ENCODE results near the gene BCL2L12. TPM values are rescaled to one million over a fixed set of nuclear protein-coding genes. Genes with fewer than 3 reads are reported as not detected.

BCL2L12 gene
- total and polyA plus RNA-seq, 2 experiments from 2014 or later: 41.3 to 59.4 TPM

DNA sequence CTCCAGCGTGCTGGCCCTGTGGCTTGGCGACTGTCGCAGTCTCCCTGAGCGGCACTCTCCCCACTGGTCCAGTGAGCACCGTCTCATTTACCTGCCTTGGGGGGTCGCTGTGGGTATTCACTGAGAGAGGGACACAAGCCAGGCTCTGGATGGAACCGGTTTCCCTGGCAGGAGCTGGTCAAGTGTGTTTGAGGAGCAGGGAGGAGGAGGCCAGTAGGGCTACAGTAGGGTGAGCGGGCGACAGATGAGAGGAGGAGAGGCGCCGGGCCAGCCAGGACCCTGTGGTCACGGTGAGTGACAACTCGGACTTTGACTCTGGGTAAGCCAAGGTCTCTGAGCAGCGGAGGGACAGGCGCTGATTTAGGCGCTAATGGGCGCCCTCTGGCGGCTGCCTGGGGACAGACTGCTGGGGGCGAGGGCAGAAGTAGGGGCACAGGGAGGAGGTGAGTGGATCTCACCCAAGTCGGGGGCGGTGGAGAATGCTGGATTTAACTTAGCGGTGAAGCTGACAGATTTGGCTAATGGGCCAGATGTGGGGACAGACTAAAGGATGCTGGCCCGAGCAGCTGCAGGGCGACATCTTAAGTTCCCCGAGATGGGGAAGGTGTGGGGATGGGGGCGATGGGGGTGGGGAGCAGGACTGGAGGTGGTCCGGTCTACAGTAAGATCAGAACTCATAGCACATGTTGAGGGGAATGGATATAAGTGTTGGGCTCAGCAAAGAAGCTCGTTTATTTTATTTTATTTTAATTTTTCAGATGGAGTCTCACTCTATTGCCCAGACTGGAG is 6.6 kb downstream of the BCL2L12 start:
- peak overlapping the region; percentile 66 for H3K27ac ChIP-seq
- H3K4me3 ChIP-seq: no peak overlapping the region

DNA sequence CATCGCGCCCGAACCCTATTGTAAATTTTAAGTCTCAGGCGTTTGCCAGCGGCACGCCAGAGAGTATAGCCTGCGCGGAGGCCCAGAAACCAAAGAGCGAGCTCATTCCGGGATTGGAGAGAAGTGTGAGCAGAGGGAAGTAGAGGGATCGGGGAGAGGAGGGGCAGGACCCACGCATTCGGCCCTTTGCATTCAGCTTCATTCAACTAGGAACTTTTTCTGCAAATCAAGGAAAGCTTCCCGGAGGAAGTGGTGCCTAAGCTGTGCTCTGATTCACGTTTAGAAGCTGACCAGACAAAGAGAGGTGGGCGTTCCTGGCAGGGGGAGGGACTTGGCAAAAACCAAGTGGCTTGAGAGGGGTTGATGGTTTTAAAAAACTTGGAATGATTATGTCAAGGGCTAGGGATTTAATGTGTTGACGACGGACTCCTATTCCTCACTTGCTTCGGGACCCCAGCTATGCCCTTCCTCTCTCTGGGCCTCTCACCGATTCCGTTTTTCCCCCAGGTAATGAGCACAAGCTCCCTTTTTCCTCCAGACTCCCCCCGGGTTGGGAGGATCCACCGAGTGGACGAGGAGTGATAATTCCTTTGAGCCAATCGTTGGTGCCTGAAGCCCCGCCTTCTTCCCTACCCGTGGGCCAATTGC is 10.5 kb downstream of the BCL2L12 start:
- peak; percentile 88 to 97 for DNase-seq (ENCODE audit: low read depth in 1 of 2, low spot score in 1 of 2)
- Histone ChIP-seq H3K4me3 (peak overlapping the region; percentile 37), H3K4me1 (ENCODE audit: low read depth) (peaks cover 10% of the 10 kb centered on the region), H3K36me3 (peaks cover 4% of the 10 kb centered on the region), H3K27me3 (no peaks in the 10 kb centered on the region), H3K27ac (peak overlapping the region; percentile 100), H3K9me3 (ENCODE audit: low read depth) (no peaks in the 10 kb centered on the region)
- TF ChIP-seq, protein P1, sequence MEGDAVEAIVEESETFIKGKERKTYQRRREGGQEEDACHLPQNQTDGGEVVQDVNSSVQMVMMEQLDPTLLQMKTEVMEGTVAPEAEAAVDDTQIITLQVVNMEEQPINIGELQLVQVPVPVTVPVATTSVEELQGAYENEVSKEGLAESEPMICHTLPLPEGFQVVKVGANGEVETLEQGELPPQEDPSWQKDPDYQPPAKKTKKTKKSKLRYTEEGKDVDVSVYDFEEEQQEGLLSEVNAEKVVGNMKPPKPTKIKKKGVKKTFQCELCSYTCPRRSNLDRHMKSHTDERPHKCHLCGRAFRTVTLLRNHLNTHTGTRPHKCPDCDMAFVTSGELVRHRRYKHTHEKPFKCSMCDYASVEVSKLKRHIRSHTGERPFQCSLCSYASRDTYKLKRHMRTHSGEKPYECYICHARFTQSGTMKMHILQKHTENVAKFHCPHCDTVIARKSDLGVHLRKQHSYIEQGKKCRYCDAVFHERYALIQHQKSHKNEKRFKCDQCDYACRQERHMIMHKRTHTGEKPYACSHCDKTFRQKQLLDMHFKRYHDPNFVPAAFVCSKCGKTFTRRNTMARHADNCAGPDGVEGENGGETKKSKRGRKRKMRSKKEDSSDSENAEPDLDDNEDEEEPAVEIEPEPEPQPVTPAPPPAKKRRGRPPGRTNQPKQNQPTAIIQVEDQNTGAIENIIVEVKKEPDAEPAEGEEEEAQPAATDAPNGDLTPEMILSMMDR (IDR thresholded peaks at IDR 0.05; ENCODE audit: low read depth, low read length): no peak

More for the DNA sequence above, 6.6 kb downstream of the BCL2L12 start:
- H3K4me1 ChIP-seq (ENCODE audit: low read depth): no peaks in the 10 kb centered on the region
- TF ChIP-seq, protein P1 (IDR thresholded peaks at IDR 0.05; ENCODE audit: low read depth, low read length): peak; percentile 95
- no peaks in the 10 kb centered on the region for H3K36me3 ChIP-seq
- H3K27me3 ChIP-seq: no peaks in the 10 kb centered on the region
- peak; percentile 79 to 91 for DNase-seq (ENCODE audit: low read depth in 1 of 2, low spot score in 1 of 2)
- no peaks in the 10 kb centered on the region for H3K9me3 ChIP-seq (ENCODE audit: low read depth)

DNA sequence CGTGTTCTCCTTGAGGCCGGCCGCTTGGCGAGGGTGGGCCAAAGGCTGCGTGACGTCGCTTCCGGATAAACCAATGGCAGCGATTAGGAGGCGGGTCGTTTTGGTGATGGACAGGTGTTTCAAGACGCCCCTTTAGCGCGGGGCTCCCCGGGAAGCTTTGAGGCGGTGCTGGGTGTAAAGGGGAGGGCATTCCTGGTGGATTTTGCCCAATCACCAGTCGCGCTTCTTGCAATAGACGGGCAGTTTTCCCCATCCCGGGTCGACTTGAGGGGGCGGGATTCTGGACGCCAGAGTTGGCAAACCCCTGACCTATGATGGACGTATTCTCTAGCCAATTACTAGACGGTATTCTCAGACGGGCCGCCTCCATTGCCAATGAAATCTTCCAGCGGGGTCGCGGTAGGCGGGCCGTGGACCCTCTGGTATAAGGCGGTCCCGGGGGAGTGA is 11.1 kb downstream of the BCL2L12 start:
- H3K4me1 ChIP-seq (ENCODE audit: low read depth): peaks cover 10% of the 10 kb centered on the region
- H3K27me3 ChIP-seq: no peaks in the 10 kb centered on the region
- peak overlapping the region; percentile 100 for H3K27ac ChIP-seq
- H3K36me3 ChIP-seq: peaks cover 5% of the 10 kb centered on the region
- TF ChIP-seq, protein P1 (IDR thresholded peaks at IDR 0.05; ENCODE audit: low read depth, low read length): no peak
- no peaks in the 10 kb centered on the region for H3K9me3 ChIP-seq (ENCODE audit: low read depth)
- DNase-seq (ENCODE audit: low read depth in 1 of 2, low spot score in 1 of 2): peak; percentile 100
- H3K4me3 ChIP-seq: peak overlapping the region; percentile 95

DNA sequence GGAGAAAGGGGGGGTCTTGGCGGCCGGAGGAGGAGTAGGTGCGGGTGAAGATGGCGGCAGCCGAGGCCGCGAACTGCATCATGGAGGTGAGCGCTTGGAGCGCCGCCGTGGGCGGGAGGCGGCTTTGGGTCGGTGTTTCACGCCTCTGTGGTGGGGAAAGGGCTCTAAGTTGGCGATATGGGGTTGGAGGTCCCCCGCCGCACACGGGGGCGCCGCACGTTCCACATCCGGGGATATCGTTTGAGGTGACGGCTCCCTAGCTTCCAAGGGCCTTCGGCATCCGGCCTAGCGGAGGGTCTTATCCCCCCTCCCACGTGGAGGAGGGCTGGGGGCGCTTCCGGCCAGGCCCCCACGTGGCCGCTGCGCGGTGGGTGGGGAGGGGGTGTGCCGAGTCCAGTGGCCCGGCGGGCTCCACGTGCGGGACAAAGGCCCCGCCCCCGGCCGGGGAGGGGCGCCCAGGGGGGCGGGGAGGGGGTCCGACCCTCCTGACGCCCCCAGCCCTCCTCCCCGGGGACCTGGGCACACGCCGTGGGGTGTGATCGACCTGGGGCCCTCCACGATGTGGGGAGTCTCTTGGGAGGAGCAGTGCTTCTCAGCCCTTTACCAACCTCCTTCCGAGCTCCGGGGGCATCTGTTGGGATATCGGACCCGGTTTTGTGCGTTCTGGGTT is 11.6 kb downstream of the BCL2L12 start, which contains the start of gene PRMT1:
TSS of gene PRMT1 (plus strand) at position 41 of the 670 bp plus-strand sequence. CDS start at position 51, 10 bp downstream.
- peaks cover 10% of the 10 kb centered on the region for H3K4me1 ChIP-seq (ENCODE audit: low read depth)

More for the DNA sequence above, 11.6 kb downstream of the BCL2L12 start, which contains the start of gene PRMT1:
- peaks cover 10% of the 10 kb centered on the region for H3K36me3 ChIP-seq
- no peaks in the 10 kb centered on the region for H3K27me3 ChIP-seq
- H3K4me3 ChIP-seq: peak within 1 kb of the TSS; percentile 95
- TF ChIP-seq, protein P1 (IDR thresholded peaks at IDR 0.05; ENCODE audit: low read depth, low read length): no peak
- peak in 1 of 2 donors; percentile 65 for DNase-seq (ENCODE audit: low read depth in 1 of 2, low spot score in 1 of 2)
- H3K9me3 ChIP-seq (ENCODE audit: low read depth): no peaks in the 10 kb centered on the region
- peak within 1 kb of the TSS; percentile 100 for H3K27ac ChIP-seq
